22Rv1 (cell line): ENCODE data around the gene TTC32.

Experiments
- ZFX ChIP-seq: fragments of 450-650 bp; IDR thresholded peaks from 2 replicates; pipeline ENCODE4 v1.6.1; 2017; ENCODE audit warnings: antibody characterized with exemption, borderline replicate concordance
- TF ChIP-seq, protein P1 (sequence below): fragments of 450-650 bp; IDR thresholded peaks from 2 replicates; pipeline ENCODE4 v1.5.1; 2017; ENCODE audit warnings: mild to moderate bottlenecking

- TF ChIP-seq, protein P1, sequence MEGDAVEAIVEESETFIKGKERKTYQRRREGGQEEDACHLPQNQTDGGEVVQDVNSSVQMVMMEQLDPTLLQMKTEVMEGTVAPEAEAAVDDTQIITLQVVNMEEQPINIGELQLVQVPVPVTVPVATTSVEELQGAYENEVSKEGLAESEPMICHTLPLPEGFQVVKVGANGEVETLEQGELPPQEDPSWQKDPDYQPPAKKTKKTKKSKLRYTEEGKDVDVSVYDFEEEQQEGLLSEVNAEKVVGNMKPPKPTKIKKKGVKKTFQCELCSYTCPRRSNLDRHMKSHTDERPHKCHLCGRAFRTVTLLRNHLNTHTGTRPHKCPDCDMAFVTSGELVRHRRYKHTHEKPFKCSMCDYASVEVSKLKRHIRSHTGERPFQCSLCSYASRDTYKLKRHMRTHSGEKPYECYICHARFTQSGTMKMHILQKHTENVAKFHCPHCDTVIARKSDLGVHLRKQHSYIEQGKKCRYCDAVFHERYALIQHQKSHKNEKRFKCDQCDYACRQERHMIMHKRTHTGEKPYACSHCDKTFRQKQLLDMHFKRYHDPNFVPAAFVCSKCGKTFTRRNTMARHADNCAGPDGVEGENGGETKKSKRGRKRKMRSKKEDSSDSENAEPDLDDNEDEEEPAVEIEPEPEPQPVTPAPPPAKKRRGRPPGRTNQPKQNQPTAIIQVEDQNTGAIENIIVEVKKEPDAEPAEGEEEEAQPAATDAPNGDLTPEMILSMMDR, result no peak
- no peak for TF ChIP-seq ZFX
These were observed 4.0 kb downstream of the TTC32 start for GRCh38 chr2:19897623-19898245.
